Measurements from ENCODE around the gene SLC25A52.

DNA sequence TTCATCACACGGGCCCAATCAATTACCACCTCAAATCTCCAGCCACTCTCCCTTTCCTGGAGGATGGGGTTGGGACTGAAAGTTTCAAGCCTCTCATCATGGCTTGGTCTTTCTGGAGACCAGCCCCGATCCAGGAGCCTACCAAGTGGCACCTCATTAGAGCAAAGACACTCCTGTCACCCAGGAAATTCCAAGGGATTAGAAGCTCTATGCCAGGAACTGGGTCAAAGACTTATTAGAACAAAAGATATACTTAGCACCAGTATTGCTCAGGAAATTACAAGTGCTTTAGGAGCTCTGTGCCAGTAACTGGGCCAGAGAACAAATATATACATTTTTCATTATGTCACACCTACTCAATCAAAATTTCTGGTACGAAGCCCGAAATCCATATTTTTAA, 14.3 kb downstream of the SLC25A52 start:
- no peak for TF ChIP-seq CTCF (IDR thresholded peaks at IDR 0.05; ENCODE audit: low read length)
- TF ChIP-seq EZH2 (optimal IDR thresholded peaks at IDR 0.05; ENCODE audit: low read depth, low read length) = no peak

Data from MM.1S (cell line).